H9 (cell line): ENCODE results near the gene SORCS2. TPM values are rescaled to one million over a fixed set of nuclear protein-coding genes. Genes with fewer than 3 reads are reported as not detected.

Experiments
- DNase-seq: peaks from one replicate; pipeline ENCODE4 v3.0.0-alpha.2; 2017
- H2AFZ ChIP-seq: one replicate; pipeline ENCODE4 v1.6.1; 2013; ENCODE audit warnings: mild to moderate bottlenecking, low read length, control low read depth, moderate library complexity
- H2AK5ac ChIP-seq: 2 replicates; pipeline ENCODE4 v1.6.1; 2013; ENCODE audit warnings: low read length, control low read depth, mixed read lengths; ENCODE audit not compliant: insufficient read length
- H2BK120ac ChIP-seq: one replicate; pipeline ENCODE4 v1.6.1; 2013; ENCODE audit warnings: low read depth, mild to moderate bottlenecking, low read length, control low read depth, inconsistent platforms; ENCODE audit not compliant: poor library complexity, severe bottlenecking
- H2BK12ac ChIP-seq: 2 replicates; pipeline ENCODE4 v1.6.1; 2013; ENCODE audit warnings: low read length, control low read depth, mixed read lengths, low read depth; ENCODE audit not compliant: insufficient read length
- H2BK15ac ChIP-seq: 2 replicates; pipeline ENCODE4 v1.6.1; 2013; ENCODE audit warnings: low read depth, low read length, control low read depth
- H2BK20ac ChIP-seq: one replicate; pipeline ENCODE4 v1.6.1; 2013; ENCODE audit warnings: low read depth, mild to moderate bottlenecking, low read length, control low read depth, inconsistent platforms; ENCODE audit not compliant: poor library complexity, severe bottlenecking
- H2BK5ac ChIP-seq: 2 replicates; pipeline ENCODE4 v1.6.1; 2013; ENCODE audit warnings: low read length, control low read depth, mixed read lengths; ENCODE audit not compliant: insufficient read length
- H3K14ac ChIP-seq: 2 replicates; pipeline ENCODE4 v1.6.1; 2013; ENCODE audit warnings: low read length, control low read depth; ENCODE audit not compliant: insufficient read depth
- H3K18ac ChIP-seq: 2 replicates; pipeline ENCODE4 v1.6.1; 2013; ENCODE audit warnings: low read depth, mild to moderate bottlenecking, mixed read lengths, low read length, control low read depth; ENCODE audit not compliant: insufficient read length
- H3K23ac ChIP-seq: 2 replicates; pipeline ENCODE4 v1.6.1; 2013; ENCODE audit warnings: low read length, control low read depth, mixed read lengths, low read depth; ENCODE audit not compliant: insufficient read length
- H3K23me2 ChIP-seq: 2 replicates; pipeline ENCODE4 v1.6.1; 2013; ENCODE audit warnings: low read depth, mild to moderate bottlenecking, mixed read lengths, low read length, control low read depth; ENCODE audit not compliant: insufficient read length, poor library complexity, severe bottlenecking
- H3K27ac ChIP-seq: 2 replicates; pipeline ENCODE4 v1.5.1; 2013; ENCODE audit warnings: low read length, control low read depth, mixed read lengths, low read depth; ENCODE audit not compliant: insufficient read length
- H3K27me3 ChIP-seq: 2 replicates; pipeline ENCODE4 v1.6.1; 2013; ENCODE audit warnings: low read length, control low read depth, inconsistent platforms; ENCODE audit not compliant: insufficient read depth
- H3K4ac ChIP-seq: 2 replicates; pipeline ENCODE4 v1.6.1; 2013; ENCODE audit warnings: low read depth, mild to moderate bottlenecking, control low read depth, inconsistent platforms, low read length, moderate library complexity
- H3K4me1 ChIP-seq: 2 replicates; pipeline ENCODE4 v1.6.1; 2013; ENCODE audit warnings: low read length, control low read depth, inconsistent platforms; ENCODE audit not compliant: insufficient read depth
- H3K4me2 ChIP-seq: 2 replicates; pipeline ENCODE4 v1.6.1; 2013; ENCODE audit warnings: low read length, control low read depth, mixed read lengths; ENCODE audit not compliant: insufficient read length, insufficient read depth
- H3K56ac ChIP-seq: 2 replicates; pipeline ENCODE4 v1.6.1; 2013; ENCODE audit warnings: low read depth, mild to moderate bottlenecking, mixed read lengths, low read length, control low read depth; ENCODE audit not compliant: insufficient read length
- H3K79me1 ChIP-seq: 2 replicates; pipeline ENCODE4 v1.6.1; 2013; ENCODE audit warnings: low read depth, mild to moderate bottlenecking, moderate library complexity, low read length, control low read depth, inconsistent platforms; ENCODE audit not compliant: insufficient read depth, poor library complexity, severe bottlenecking
- H3K79me2 ChIP-seq: 2 replicates; pipeline ENCODE4 v1.6.1; 2013; ENCODE audit warnings: low read length, control low read depth, inconsistent platforms; ENCODE audit not compliant: insufficient read depth
- H3K9ac ChIP-seq: 2 replicates; pipeline ENCODE4 v1.6.1; 2013; ENCODE audit warnings: low read length, control low read depth, mixed read lengths; ENCODE audit not compliant: insufficient read length; ENCODE audit errors: extremely low read depth
- H3K9me3 ChIP-seq: one replicate; pipeline ENCODE4 v1.6.1; 2013; ENCODE audit warnings: low read depth, low read length, inconsistent platforms; ENCODE audit not compliant: control insufficient read depth
- H3T11ph ChIP-seq: one replicate; pipeline ENCODE4 v1.6.1; 2013; ENCODE audit warnings: mild to moderate bottlenecking, low read length, control low read depth, inconsistent platforms
- H4K20me1 ChIP-seq: one replicate; pipeline ENCODE4 v1.6.1; 2013; ENCODE audit not compliant: control insufficient read depth, insufficient read length, insufficient read depth
- H4K5ac ChIP-seq: 2 replicates; pipeline ENCODE4 v1.6.1; 2013; ENCODE audit warnings: low read depth, mild to moderate bottlenecking, mixed read lengths, low read length, control low read depth; ENCODE audit not compliant: insufficient read length
- H4K8ac ChIP-seq: replicated peaks from 2 replicates; pipeline ENCODE4 v1.6.1; 2013; ENCODE audit warnings: low read length, control low read depth, mixed read lengths, low read depth; ENCODE audit not compliant: insufficient read length
- H4K91ac ChIP-seq: 2 replicates; pipeline ENCODE4 v1.6.1; 2013; ENCODE audit warnings: low read depth, mild to moderate bottlenecking, moderate library complexity, mixed read lengths, low read length, control low read depth; ENCODE audit not compliant: insufficient read length
- H3K27ac Mint-ChIP-seq, 3 experiments: 2 replicates in 2 of 3; 3 replicates in 1 of 3; pipeline ENCODE4 v1.8.0; 2020 to 2021; ENCODE audit warnings: mixed read lengths in 3 of 3, mild to moderate bottlenecking in 1 of 3, moderate library complexity in 1 of 3
- H3K27me3 Mint-ChIP-seq: 2 replicates; pipeline ENCODE4 v1.8.0; 2021; ENCODE audit warnings: low read depth, mild to moderate bottlenecking, moderate library complexity, mixed read lengths
- H3K36me3 Mint-ChIP-seq, 3 experiments: 2 replicates in 2 of 3; 3 replicates in 1 of 3; pipeline ENCODE4 v1.8.0; 2020 to 2021; ENCODE audit warnings: low read depth in 3 of 3, mixed read lengths in 3 of 3; ENCODE audit not compliant: insufficient read depth in 1 of 3
- H3K4me1 Mint-ChIP-seq, 2 experiments: 2 replicates each; pipeline ENCODE4 v1.8.0; 2020; ENCODE audit warnings: mixed read lengths in 2 of 2
- H3K4me3 Mint-ChIP-seq, 2 experiments: 2 replicates in 1 of 2; 3 replicates in 1 of 2; pipeline ENCODE4 v1.8.0; 2020 to 2021; ENCODE audit warnings: mild to moderate bottlenecking in 2 of 2, mixed read lengths in 2 of 2, moderate library complexity in 1 of 2
- H3K9me3 Mint-ChIP-seq, 2 experiments: 2 replicates in 1 of 2; 3 replicates in 1 of 2; pipeline ENCODE4 v1.8.0; 2020; ENCODE audit warnings: mild to moderate bottlenecking in 2 of 2, mixed read lengths in 2 of 2, moderate library complexity in 1 of 2
- WGBS: extraction: QIAGEN DNeasy Blood & Tissue Kit; methylation state at CpG from one replicate; pipeline ENCODE4 v1.1.7; 2013; ENCODE audit warnings: missing lambda C conversion rate, low lambda C conversion rate, mixed read lengths; ENCODE audit not compliant: insufficient read length; ENCODE audit errors: extremely low coverage; 5-methylcytosine and 5-hydroxymethylcytosine counted together
- total RNA-seq: library from RNA; stranded (reverse); gene quantifications from 2 replicates; pipeline ENCODE4 v1.2.1, GENCODE V29; 2021
- TF ChIP-seq, protein P1 (sequence below): fragments of 200-600 bp; sonication (generic); conservative IDR thresholded peaks from 3 replicates; pipeline ENCODE4 v1.8.0; 2021; ENCODE audit warnings: antibody characterized with exemption, mild to moderate bottlenecking

The SORCS2 gene
- total RNA-seq, 1 experiment from 2014 or later: 0.57 TPM

DNA sequence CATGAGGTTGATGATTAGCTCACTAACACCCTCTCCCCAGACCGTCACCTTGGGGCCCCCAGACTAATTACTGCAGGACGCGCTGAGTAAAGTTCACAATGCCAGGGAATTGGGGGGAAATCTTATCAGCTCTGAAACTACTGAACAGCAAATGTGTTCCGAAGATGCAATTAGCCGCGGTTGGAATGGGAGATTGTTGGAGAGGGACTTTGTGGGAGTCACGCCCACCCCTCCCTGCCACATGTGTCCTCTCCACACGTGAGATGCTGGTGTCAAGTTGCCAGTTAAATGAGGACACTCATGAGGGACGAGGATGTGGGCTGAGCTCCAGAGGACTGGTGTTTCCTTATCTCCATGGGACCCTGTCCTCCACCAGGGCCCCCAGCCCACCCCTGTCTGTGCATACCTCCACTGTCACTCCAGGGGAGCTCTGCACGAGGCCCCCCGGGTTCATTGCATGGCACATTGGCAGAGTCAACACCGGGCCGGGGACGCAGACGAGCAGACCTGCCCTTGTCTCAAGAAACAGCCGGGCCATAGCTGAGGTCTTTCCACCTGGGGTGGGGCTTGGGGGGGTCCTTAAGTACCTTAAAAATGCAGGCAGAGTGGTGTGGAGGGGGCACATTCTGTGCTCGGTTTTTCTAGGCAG, 417.8 kb downstream of the SORCS2 start:
- Histone ChIP-seq H3K4ac (no peak overlapping the region), H2BK5ac (no peak overlapping the region), H3K9ac (no peak overlapping the region), H4K5ac (no peak overlapping the region), H3K79me1 (no peaks in the 10 kb centered on the region), H2BK120ac (no peak overlapping the region), H2AK5ac (no peak overlapping the region), H2BK20ac (no peak overlapping the region), H2BK15ac (no peak overlapping the region), H3K18ac (no peak overlapping the region), H4K91ac (no peak overlapping the region), H3K79me2 (no peaks in the 10 kb centered on the region), H3K56ac (no peak overlapping the region), H3K14ac (peak overlapping the region; percentile 22; the same call in 1 of the 2 replicates), H3K23me2 (no peaks in the 10 kb centered on the region), H3K9me3 (no peaks in the 10 kb centered on the region), H3K4me1 (no peaks in the 10 kb centered on the region; the same call in 1 of the 2 replicates), H4K20me1 (no peaks in the 10 kb centered on the region), H2AFZ (no peak overlapping the region), H3K27me3 (no peaks in the 10 kb centered on the region), H3T11ph (no peak overlapping the region), H3K27ac (no peak overlapping the region), H3K4me2 (no peak overlapping the region), H2BK12ac (no peak overlapping the region), H3K23ac (no peak overlapping the region), H4K8ac (no peak overlapping the region)
- DNase-seq: no peak
- Mint-ChIP-seq H3K9me3 (peaks cover under 1% of the 10 kb centered on the region in 2 experiments; a peak in 2 of 5 replicates), H3K27me3 (peaks cover 19% of the 10 kb centered on the region), H3K36me3 (no peaks in the 10 kb centered on the region), H3K4me1 (peaks cover 3 to 8% of the 10 kb centered on the region in 2 experiments), H3K27ac (no peak overlapping the region), H3K4me3 (no peak overlapping the region)
- no CpG with 5 or more reads among the region's 17 CpGs for WGBS
- TF ChIP-seq, protein P1, sequence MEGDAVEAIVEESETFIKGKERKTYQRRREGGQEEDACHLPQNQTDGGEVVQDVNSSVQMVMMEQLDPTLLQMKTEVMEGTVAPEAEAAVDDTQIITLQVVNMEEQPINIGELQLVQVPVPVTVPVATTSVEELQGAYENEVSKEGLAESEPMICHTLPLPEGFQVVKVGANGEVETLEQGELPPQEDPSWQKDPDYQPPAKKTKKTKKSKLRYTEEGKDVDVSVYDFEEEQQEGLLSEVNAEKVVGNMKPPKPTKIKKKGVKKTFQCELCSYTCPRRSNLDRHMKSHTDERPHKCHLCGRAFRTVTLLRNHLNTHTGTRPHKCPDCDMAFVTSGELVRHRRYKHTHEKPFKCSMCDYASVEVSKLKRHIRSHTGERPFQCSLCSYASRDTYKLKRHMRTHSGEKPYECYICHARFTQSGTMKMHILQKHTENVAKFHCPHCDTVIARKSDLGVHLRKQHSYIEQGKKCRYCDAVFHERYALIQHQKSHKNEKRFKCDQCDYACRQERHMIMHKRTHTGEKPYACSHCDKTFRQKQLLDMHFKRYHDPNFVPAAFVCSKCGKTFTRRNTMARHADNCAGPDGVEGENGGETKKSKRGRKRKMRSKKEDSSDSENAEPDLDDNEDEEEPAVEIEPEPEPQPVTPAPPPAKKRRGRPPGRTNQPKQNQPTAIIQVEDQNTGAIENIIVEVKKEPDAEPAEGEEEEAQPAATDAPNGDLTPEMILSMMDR: no peak
